Stimulated activated CD4-positive, alpha-beta T cell treated with anti-CD3 and anti-CD28 coated beads, TNF-alpha, amount 100 ng/mL, for 48 hours (primary cell): Measurements from ENCODE around the gene CTDNEP1.
A peak's percentile ranks its signal among the peaks of the same experiment; 100 is the strongest.

Experiments
- DNase-seq, 3 donors: peaks; one replicate each; pipeline ENCODE4 v3.0.0-alpha.2; 2020; ENCODE audit warnings: low read depth in 3 of 3

The CTDNEP1 gene

DNA sequence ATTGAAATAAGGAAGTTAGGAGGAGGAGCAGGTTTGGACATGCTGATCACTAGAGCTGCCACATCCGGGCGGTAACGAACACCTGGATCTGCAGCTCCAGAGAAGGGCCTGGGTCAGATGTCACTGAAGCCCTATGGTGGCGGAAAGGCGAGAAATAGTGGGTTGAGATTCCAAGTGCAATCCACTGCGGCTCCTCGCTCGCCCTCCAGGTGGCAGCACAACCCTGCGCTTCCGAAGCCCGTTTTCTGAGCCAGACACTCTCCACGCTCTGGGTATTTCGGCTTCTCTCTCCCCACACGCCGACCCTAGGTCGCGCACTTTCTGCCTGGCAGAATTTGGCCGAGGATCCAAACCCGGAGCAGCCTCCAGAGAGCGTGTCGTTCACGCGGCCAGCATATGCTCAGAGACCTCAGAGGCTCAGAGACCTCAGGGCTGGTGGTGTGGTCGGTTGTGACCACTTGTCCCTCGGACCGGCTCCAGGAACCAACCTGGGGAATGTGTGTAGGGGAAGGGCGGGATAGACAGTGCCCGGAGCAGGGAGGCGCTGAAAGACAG, 29.1 kb upstream of the CTDNEP1 start:
- peak; percentile 75 to 80 (median 78) for DNase-seq

DNA sequence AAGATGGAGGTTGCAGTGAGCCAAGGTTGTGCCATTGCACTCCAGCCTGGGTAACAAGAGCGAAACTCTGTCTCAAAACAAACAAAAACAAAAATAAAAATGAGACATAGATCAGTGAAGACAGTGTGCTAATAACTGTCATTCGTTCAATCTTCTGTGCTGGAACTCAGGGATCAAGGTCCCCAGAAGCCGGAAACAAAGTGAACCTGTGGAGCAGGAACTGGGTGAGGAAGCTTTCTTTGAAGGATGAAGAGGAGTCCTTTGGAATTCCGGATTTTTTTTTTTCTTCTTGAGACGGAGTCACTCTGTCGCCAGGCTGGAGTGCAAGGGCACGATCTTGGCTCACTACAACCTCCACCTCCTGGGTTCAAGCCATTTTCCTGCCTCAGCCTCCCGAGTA, 27.9 kb upstream of the CTDNEP1 start:
- no peak for DNase-seq

DNA sequence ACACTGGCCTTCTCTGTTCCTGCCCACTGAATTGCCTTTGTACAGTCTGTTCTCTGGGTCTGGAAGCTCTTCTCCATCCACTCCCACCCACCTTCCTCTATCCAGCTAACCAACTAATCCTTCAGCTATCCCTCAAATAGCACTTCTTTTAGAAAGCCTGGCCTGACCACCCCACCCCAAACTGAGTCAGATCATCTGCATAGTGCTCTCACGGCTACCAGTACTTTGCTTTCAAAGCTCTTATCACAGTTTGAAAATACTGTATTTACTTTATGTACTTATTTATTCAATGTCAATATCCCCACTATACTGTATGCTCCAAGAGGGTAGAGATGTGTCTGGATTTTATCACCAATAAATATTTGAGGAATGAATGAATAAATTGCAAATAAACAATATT, 15.2 kb upstream of the CTDNEP1 start:
- DNase-seq, result no peak

GRCh38 chr17:7263801-7264078, 12.2 kb upstream of the CTDNEP1 start:
- no peak for DNase-seq

DNA sequence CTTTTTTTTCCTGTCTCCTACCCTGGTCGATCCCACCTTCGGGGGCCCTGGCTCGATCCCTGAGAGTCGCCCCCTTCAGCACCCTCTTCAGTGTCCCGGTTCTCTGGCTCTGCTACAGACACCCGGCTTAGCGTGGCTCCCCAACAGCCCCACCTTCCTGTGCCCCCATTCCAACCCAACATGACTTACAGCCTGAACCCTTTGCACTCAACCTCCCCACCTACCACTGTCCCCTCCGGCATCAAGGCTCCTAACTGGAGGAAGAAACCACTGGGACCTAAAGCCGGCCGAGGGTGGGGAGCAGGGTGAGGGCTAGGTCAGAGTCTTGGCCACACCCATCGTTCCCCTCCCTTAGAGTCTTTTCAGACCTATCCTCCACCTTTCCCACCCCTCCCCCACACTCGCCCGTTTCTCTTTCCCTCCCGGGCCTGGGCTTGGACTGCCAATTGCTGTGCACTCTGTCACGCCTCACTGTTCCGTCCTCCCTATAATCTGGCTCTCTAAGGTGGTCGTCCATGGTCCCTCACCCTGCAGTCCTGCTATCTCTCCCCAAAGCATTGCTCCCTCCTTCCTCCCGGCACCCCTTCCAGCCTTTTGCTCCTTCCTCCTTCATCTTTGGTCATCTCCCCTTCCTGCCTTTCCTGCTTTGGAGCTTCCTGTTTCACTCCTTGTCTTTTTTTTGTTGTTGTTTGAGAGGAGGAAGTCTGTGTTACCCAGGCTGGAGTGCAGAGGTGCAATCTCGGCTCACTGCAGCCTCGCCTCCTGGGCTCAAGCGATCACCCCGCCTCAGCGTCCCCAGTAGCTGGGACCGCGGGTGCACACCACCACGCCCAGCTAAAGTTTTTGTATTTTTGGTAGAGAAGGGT, 11.6 kb upstream of the CTDNEP1 start:
- no peak for DNase-seq

DNA sequence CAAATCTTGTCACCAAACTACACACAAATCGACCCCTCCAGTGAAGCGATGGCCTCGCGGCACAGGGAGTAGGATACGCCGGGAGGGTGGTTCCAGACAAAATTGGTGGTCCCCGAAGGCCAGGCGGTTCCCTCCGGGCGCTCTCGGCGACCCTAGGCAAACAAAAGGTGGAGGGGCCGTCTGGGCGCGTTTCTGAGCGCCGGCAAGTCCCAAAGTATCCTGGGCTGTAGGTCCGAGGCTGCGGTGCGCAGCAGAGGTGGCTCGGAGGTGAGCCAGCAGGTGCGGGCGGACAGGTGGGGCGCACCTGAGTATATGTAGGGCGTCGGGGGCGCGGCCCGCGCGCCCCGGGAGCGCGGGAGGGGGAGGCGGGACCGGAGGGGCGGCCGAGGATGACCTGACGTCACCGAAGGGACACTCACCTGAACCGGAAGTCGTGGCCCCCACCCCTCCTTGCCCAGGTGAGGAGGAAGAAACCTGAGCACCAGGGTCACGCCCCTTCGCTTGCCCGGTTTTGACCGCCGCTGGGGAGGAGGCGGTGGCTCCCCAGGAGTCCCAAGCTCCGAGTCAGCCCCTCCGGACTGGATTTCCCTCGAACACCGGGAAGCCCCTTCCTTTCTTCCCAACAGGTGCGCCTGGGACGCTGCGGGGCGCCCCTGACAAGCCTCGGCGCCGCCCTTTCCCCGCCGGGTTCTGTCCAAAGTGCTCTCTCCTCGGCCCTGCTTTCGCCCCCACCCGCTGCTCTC, 10.8 kb upstream of the CTDNEP1 start, which contains the start of gene CLDN7:
CLDN7 (minus strand) TSS at position 287 of the 743 bp plus-strand sequence. CDS start 435 bp downstream, outside the sequence.
- DNase-seq, result no peak

GRCh38 chr17:7261379-7262191, 10.1 kb upstream of the CTDNEP1 start:
- no peak for DNase-seq

DNA sequence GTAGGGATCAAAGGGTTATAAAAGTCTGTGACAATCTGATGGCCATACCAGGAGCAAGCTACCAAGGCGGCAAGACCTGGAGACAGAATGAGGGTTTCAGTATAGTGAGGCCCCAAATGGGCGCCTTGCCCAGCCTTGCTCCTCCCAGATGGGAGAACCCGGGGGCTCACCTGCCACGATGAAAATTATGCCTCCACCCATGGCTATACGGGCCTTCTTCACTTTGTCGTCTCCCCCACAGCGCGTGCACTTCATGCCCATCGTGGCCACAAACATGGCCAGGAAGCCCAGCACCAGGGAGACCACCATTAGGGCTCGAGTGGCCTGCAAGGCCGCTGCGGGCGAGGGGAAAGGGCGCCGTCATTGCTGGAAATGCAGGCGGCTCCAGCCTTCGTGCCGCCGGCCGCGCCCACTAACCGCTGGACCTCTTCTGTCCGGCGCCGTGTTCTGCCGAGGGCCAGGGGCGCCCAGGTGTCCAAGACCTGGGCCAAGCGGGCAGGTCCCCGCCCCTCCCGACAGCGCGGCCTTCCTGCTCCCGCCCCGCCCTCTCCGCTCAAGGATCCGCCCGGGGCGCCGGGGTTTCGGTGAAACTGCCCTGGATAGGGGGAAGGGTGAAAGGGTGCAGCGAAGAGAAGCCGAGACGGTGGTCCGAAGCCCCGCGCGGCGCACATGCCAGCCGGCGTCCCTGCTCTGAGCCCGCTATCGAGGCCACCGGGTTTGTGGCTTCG, 9.3 kb upstream of the CTDNEP1 start:
- no peak for DNase-seq

- DNase-seq, result no peak
Measured at GRCh38 chr17:7260151-7260550, 8.6 kb upstream of the CTDNEP1 start.

GRCh38 chr17:7259555-7259889, 8.0 kb upstream of the CTDNEP1 start:
- DNase-seq, result no peak

DNA sequence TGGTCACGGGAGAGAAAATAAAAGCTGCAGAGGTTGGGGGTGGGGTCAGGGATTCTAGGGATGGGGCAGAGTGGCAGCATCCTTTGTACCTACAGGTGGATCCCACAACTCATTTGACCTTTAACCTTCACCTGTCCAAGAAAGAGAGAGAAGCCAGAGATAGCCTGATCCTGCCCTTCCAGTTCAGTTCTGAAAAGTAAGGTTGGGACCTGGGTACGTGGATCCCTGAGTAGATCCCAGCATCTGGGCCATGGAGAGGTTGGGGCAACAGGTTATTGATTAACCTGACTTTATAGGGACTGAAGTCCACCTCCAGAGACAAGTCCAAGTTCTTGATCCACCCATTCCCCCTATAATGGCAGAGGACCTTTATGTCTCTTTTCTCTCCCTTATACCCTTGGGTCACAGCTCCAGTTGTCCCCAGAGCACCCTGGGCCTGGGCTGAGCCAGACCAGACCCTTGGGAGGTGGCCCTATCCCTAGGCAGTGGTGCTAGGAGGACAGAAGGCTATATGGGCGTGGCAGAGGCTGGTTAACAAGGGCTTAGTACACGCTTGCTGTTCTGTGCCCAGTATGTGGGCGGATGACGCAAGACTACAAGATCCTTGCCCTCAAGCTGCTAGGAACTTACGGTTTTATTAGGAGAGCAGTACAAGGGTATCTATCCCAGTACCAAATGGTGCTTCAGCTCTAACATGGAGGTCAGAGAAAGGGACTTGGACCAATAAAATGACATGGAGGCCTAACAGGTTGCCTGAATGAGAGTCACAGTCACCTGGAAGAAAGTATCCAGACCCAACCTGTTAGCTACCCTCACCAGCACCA, 7.4 kb upstream of the CTDNEP1 start:
- DNase-seq, result no peak

- no peak for DNase-seq
Measured at GRCh38 chr17:7256766-7257456, 5.4 kb upstream of the CTDNEP1 start.

DNA sequence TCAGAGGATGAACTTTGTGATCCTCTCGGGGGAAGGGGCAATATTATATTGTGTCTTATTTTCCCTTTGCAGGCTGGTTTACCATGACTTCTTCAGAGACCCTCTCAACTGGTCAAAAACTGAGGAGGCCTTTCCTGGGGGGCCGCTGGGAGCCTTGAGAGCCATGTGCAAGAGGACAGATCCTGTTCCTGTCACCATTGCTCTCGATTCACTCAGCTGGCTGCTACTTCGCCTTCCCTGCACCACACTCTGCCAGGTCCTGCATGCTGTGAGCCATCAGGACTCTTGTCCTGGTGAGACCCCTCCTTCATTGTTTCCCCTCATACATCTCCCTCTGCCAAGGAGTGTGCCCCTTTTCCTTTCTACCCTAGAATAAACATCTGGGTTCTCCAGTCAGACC, 3.0 kb upstream of the CTDNEP1 start:
- DNase-seq, result no peak

GRCh38 chr17:7253082-7253481, 1.5 kb upstream of the CTDNEP1 start:
- no peak for DNase-seq

GRCh38 chr17:7252176-7253043, 876 bp upstream of the CTDNEP1 start, which contains the start of gene ELP5:
Gene ELP5, plus strand, starts transcription at chr17:7252215. Its CDS starts 336 bp downstream, at chr17:7252551.
- peak; percentile 85 to 89 (median 86) for DNase-seq

DNA sequence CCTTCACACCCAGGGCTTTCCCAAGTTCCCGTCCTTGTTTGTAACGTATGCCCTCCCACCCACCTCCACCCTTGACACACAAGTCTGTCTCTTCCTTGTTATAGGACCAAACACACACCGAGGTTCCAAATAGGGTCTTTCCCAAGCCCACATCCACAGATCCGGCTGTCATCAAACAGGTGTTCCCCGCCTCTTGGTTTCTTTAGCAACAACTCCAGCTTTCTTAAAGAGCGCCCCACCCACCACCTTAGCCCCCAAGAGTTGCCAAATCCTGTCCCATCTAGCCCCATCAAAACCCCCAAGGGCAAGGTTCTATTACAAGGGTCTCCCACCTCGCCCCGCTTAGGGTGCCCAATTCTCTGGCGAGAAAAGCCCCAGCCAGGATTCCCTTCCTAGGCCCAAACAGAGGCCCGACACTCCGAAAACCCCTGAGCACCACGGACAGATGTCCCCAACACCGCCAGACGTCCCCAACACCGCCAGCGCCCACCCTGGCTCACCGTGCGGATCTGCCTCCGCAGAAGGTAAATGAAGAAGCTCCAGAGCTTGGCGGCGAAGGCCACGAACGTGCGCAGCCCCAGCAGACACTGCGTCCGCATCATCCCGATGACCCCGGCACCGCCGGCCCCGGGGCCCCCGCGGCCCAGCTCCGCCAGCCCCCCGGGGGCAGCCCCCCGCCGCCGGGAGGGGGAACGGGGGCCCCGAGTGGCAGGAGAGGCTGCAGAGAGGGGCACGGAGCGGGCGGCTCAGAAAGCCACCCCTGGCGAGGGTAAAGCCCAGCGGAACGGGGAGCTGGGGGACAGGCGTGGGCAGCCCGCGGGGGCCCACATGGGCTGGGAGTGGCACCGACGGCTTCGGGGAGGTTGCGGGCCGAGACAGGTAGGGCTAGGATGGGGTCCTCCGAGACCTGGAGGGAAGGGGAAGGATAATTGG, 573 bp downstream of the CTDNEP1 start:
- no peak for DNase-seq

DNA sequence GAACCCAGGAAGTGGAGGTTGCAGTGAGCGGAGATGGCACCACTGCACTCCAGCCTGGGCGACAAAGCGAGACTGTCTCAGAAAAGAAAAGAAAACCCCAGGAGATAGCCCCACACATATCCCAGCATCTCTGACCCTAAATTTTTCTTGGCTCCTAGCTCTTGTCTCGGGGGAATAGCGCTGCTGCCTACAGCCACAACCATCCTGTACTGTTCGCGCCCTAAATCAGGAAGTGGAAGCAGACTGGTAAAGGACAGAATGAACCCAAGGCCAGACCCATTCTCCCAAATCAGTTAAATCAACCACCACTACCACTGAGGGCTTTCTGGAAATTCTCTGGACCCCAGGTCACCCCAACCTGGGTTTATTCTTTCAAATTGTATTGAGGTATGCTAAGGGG, 1.7 kb downstream of the CTDNEP1 start:
- DNase-seq, result no peak

- DNase-seq, result no peak
Measured at GRCh38 chr17:7249214-7249613, 2.3 kb downstream of the CTDNEP1 start.
